HepG2 (cell line): ENCODE results near the gene SOX9. TPM values are rescaled to one million over a fixed set of nuclear protein-coding genes. Genes with fewer than 3 reads are reported as not detected.
A peak's percentile ranks its signal among the peaks of the same experiment; 100 is the strongest.

Experiments used
- DNMT1 ChIP-seq: sonication (generic); formaldehyde crosslinking; IDR thresholded peaks from 2 replicates; pipeline ENCODE4 v1.5.1; 2020; ENCODE audit warnings: mild to moderate bottlenecking, missing genetic modification reagents
- MAF1 ChIP-seq: sonication (generic); formaldehyde crosslinking; IDR thresholded peaks from 2 replicates; pipeline ENCODE4 v1.5.0; 2020; ENCODE audit warnings: missing genetic modification reagents, borderline replicate concordance
- NR2F2 ChIP-seq: IDR thresholded peaks from 2 replicates; pipeline ENCODE4 v1.6.1; 2012; ENCODE audit warnings: low read depth, inconsistent platforms, borderline replicate concordance
- PHF20 ChIP-seq: sonication (generic); formaldehyde crosslinking; IDR thresholded peaks from 2 replicates; pipeline ENCODE4 v1.5.0; 2020; ENCODE audit warnings: mild to moderate bottlenecking, missing genetic modification reagents
- PRMT3 ChIP-seq: sonication (generic); formaldehyde crosslinking; IDR thresholded peaks from 2 replicates; pipeline ENCODE4 v1.8.1; 2022; ENCODE audit warnings: low read depth, mild to moderate bottlenecking, moderate library complexity, missing genetic modification reagents, borderline replicate concordance
- RFX3 ChIP-seq: IDR thresholded peaks from 2 replicates; pipeline ENCODE4 v1.6.1; 2016; ENCODE audit warnings: missing biosample characterization, missing genetic modification reagents
- RORA ChIP-seq: sonication (generic); formaldehyde crosslinking; IDR thresholded peaks from 2 replicates; pipeline ENCODE4 v1.5.0; 2020; ENCODE audit warnings: mild to moderate bottlenecking, missing genetic modification reagents, moderate library complexity
- SAFB2 ChIP-seq: sonication (generic); formaldehyde crosslinking; IDR thresholded peaks from 2 replicates; pipeline ENCODE4 v1.5.1; 2020; ENCODE audit warnings: missing genetic modification reagents, low read depth, mild to moderate bottlenecking, borderline replicate concordance
- SCMH1 ChIP-seq: sonication (generic); formaldehyde crosslinking; IDR thresholded peaks from 2 replicates; pipeline ENCODE4 v1.9.0; 2021; ENCODE audit warnings: missing genetic modification reagents, mild to moderate bottlenecking, borderline replicate concordance
- SIN3B ChIP-seq: fragments of 150-350 bp; IDR thresholded peaks from 2 replicates; pipeline ENCODE4 v1.6.1; 2014; ENCODE audit warnings: low read length
- SRSF4 ChIP-seq: fragments of 200-400 bp; formaldehyde crosslinking; IDR thresholded peaks from one replicate; pipeline ENCODE4 v1.6.1; 2018; ENCODE audit warnings: mild to moderate bottlenecking, low read depth, low read length, moderate library complexity; ENCODE audit not compliant: poor library complexity, severe bottlenecking
- XRCC5 ChIP-seq: fragments of 200-400 bp; formaldehyde crosslinking; optimal IDR thresholded peaks from 2 replicates; pipeline ENCODE3; 2017; ENCODE audit warnings: mild to moderate bottlenecking, low read length
- ZFP82 ChIP-seq: sonication (generic); formaldehyde crosslinking; IDR thresholded peaks from 2 replicates; pipeline ENCODE4 v1.5.1; 2020; ENCODE audit warnings: mild to moderate bottlenecking, missing genetic modification reagents, borderline replicate concordance
- ZNF136 ChIP-seq: sonication (generic); formaldehyde crosslinking; IDR thresholded peaks from 2 replicates; pipeline ENCODE4 v1.8.1; 2022; ENCODE audit warnings: low read depth, mild to moderate bottlenecking, moderate library complexity, missing genetic modification reagents
- ZNF468 ChIP-seq: sonication (generic); formaldehyde crosslinking; IDR thresholded peaks from 2 replicates; pipeline ENCODE4 v1.8.0; 2022; ENCODE audit warnings: mild to moderate bottlenecking, moderate library complexity, missing genetic modification reagents
- ZNF546 ChIP-seq: sonication (generic); formaldehyde crosslinking; conservative IDR thresholded peaks from 2 replicates; pipeline ENCODE4 v1.8.1; 2023; ENCODE audit warnings: mild to moderate bottlenecking, missing genetic modification reagents
- ZNF577 ChIP-seq: sonication (generic); formaldehyde crosslinking; IDR thresholded peaks from 2 replicates; pipeline ENCODE4 v1.4.0; 2020; ENCODE audit warnings: mild to moderate bottlenecking, low read depth, missing genetic modification reagents, borderline replicate concordance
- ZNF777 ChIP-seq: sonication (generic); formaldehyde crosslinking; IDR thresholded peaks from 2 replicates; pipeline ENCODE4 v1.4.0; 2020; ENCODE audit warnings: missing genetic modification reagents
- ZNF839 ChIP-seq: sonication (generic); formaldehyde crosslinking; IDR thresholded peaks from 2 replicates; pipeline ENCODE4 v1.4.0; 2020; ENCODE audit warnings: missing genetic modification reagents, mild to moderate bottlenecking, borderline replicate concordance
- polyA plus RNA-seq, 8 experiments: library from polyadenylated mRNA; depleted of rRNA in 3 of 8; stranded (reverse) in 7 of 8; unstranded in 1 of 8; fragments of >200 nt; fragmentation: Illumina TruSeq in 4 of 8; extraction: Trizol in 4 of 8; gene quantifications; 2 replicates each; pipeline versions ENCODE4 v1.2.1 to v1.2.3, GENCODE V29; 2011 to 2016; ENCODE audit warnings: low read depth in 4 of 8, missing spikeins in 1 of 8, mixed read lengths in 1 of 8; ENCODE audit not compliant: insufficient read depth in 1 of 8
- total RNA-seq, 5 experiments: library from RNA; depleted of rRNA; stranded (reverse); fragments of >200 nt; fragmentation: Illumina TruSeq; extraction: Trizol; gene quantifications; 2 replicates each; pipeline ENCODE4 v1.2.3, GENCODE V29; 2016; ENCODE audit warnings: low read depth in 1 of 5
- TF ChIP-seq, protein P1 (sequence below): sonication (generic); formaldehyde crosslinking; IDR thresholded peaks from 2 replicates; pipeline ENCODE4 v1.4.0; 2020; ENCODE audit warnings: low read depth, mild to moderate bottlenecking, missing genetic modification reagents
- TF ChIP-seq, protein P2 (sequence below): sonication (generic); formaldehyde crosslinking; conservative IDR thresholded peaks from 2 replicates; pipeline ENCODE4 v1.5.0; 2020; ENCODE audit warnings: missing genetic modification reagents
- TF ChIP-seq, protein P3 (sequence below): sonication (generic); formaldehyde crosslinking; IDR thresholded peaks from 2 replicates; pipeline ENCODE4 v1.4.0; 2020; ENCODE audit warnings: missing genetic modification reagents, borderline replicate concordance

Gene SOX9
- total and polyA plus RNA-seq, 2 of the 13 experiments (the other 11 are each of a cell fraction or from before 2014, with no cell fraction given), result 16.1 to 27.6 TPM

DNA sequence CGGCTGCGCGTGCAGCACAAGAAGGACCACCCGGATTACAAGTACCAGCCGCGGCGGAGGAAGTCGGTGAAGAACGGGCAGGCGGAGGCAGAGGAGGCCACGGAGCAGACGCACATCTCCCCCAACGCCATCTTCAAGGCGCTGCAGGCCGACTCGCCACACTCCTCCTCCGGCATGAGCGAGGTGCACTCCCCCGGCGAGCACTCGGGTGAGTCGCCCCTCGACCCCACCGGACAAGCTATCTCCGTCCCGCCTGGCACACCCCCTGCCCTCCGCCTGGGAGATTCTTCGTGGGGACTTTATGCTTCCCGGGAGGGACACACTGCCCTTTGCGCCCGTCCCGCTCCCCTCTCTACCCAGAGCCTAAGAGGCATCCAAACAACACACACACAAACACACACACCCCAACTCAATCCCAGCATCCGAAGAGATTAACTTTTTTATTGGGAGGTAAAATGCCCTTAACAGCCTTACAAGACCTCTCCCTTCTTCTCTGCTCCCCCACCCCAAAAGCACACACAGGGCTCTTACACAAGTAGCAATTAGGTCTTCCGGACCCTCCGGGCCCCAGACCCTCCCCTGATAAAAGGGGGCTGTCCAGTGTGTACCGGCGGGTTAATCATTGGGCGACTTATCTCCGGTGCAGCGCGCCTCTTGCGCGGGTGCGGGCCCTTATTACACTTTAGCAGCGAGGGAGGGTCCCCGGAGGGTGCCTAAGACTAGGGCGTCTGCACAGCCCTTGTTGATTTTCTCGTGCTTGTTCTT, 2.1 kb downstream of the SOX9 start (continued):
- TF ChIP-seq XRCC5, result peak; percentile 45
- peak; percentile 47; the same call in 1 of the 2 replicates for TF ChIP-seq PHF20 (CRISPR knock-in tag)
- TF ChIP-seq PRMT3 (CRISPR knock-in tag), result no peak; the same call in 1 of the 2 replicates
- TF ChIP-seq SAFB2 (CRISPR knock-in tag), result peak; percentile 72
- no peak for TF ChIP-seq RORA (CRISPR knock-in tag)
- 0 out of 2 replicates have a peak, but pooled peaks have one; percentile 15 for TF ChIP-seq DNMT1 (CRISPR knock-in tag)
- TF ChIP-seq SRSF4, result no peak
- TF ChIP-seq, protein P1, sequence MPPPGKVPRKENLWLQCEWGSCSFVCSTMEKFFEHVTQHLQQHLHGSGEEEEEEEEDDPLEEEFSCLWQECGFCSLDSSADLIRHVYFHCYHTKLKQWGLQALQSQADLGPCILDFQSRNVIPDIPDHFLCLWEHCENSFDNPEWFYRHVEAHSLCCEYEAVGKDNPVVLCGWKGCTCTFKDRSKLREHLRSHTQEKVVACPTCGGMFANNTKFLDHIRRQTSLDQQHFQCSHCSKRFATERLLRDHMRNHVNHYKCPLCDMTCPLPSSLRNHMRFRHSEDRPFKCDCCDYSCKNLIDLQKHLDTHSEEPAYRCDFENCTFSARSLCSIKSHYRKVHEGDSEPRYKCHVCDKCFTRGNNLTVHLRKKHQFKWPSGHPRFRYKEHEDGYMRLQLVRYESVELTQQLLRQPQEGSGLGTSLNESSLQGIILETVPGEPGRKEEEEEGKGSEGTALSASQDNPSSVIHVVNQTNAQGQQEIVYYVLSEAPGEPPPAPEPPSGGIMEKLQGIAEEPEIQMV (CRISPR knock-in tag), result peak; percentile 67; the same call in 1 of the 2 replicates
- no peak for TF ChIP-seq ZNF468 (CRISPR knock-in tag)
- no peak for TF ChIP-seq RFX3
- TF ChIP-seq NR2F2, result peak; percentile 42; the same call in 1 of the 2 replicates
- no peak for TF ChIP-seq ZNF839 (CRISPR knock-in tag)
- TF ChIP-seq SCMH1 (CRISPR knock-in tag), result no peak
- no peak; the same call in 1 of the 2 replicates for TF ChIP-seq ZNF546 (CRISPR knock-in tag)
- no peak for TF ChIP-seq ZNF777 (CRISPR knock-in tag)
- TF ChIP-seq, protein P2, sequence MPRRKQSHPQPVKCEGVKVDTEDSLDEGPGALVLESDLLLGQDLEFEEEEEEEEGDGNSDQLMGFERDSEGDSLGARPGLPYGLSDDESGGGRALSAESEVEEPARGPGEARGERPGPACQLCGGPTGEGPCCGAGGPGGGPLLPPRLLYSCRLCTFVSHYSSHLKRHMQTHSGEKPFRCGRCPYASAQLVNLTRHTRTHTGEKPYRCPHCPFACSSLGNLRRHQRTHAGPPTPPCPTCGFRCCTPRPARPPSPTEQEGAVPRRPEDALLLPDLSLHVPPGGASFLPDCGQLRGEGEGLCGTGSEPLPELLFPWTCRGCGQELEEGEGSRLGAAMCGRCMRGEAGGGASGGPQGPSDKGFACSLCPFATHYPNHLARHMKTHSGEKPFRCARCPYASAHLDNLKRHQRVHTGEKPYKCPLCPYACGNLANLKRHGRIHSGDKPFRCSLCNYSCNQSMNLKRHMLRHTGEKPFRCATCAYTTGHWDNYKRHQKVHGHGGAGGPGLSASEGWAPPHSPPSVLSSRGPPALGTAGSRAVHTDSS, result no peak
- no peak for TF ChIP-seq ZNF136 (CRISPR knock-in tag)
- TF ChIP-seq MAF1, result no peak
- TF ChIP-seq, protein P3, sequence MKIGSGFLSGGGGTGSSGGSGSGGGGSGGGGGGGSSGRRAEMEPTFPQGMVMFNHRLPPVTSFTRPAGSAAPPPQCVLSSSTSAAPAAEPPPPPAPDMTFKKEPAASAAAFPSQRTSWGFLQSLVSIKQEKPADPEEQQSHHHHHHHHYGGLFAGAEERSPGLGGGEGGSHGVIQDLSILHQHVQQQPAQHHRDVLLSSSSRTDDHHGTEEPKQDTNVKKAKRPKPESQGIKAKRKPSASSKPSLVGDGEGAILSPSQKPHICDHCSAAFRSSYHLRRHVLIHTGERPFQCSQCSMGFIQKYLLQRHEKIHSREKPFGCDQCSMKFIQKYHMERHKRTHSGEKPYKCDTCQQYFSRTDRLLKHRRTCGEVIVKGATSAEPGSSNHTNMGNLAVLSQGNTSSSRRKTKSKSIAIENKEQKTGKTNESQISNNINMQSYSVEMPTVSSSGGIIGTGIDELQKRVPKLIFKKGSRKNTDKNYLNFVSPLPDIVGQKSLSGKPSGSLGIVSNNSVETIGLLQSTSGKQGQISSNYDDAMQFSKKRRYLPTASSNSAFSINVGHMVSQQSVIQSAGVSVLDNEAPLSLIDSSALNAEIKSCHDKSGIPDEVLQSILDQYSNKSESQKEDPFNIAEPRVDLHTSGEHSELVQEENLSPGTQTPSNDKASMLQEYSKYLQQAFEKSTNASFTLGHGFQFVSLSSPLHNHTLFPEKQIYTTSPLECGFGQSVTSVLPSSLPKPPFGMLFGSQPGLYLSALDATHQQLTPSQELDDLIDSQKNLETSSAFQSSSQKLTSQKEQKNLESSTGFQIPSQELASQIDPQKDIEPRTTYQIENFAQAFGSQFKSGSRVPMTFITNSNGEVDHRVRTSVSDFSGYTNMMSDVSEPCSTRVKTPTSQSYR (CRISPR knock-in tag), result no peak; the same call in 1 of the 2 replicates
- no peak for TF ChIP-seq SIN3B
- TF ChIP-seq ZFP82, result 0 out of 2 replicates have a peak, but pooled peaks have one; percentile 33
- TF ChIP-seq ZNF577 (CRISPR knock-in tag), result 0 out of 2 replicates have a peak, but pooled peaks have one; percentile 44
